H9 (cell line): ENCODE measurements around the gene B3GALNT2. TPM values are rescaled to one million over a fixed set of nuclear protein-coding genes. Genes with fewer than 3 reads are reported as not detected.

Source experiments
- DNase-seq: peaks from one replicate; pipeline ENCODE4 v3.0.0-alpha.2; 2017
- H2AFZ ChIP-seq: one replicate; pipeline ENCODE4 v1.6.1; 2013; ENCODE audit warnings: mild to moderate bottlenecking, low read length, control low read depth, moderate library complexity
- H2AK5ac ChIP-seq: 2 replicates; pipeline ENCODE4 v1.6.1; 2013; ENCODE audit warnings: low read length, control low read depth, mixed read lengths; ENCODE audit not compliant: insufficient read length
- H2BK120ac ChIP-seq: one replicate; pipeline ENCODE4 v1.6.1; 2013; ENCODE audit warnings: low read depth, mild to moderate bottlenecking, low read length, control low read depth, inconsistent platforms; ENCODE audit not compliant: poor library complexity, severe bottlenecking
- H2BK12ac ChIP-seq: 2 replicates; pipeline ENCODE4 v1.6.1; 2013; ENCODE audit warnings: low read length, control low read depth, mixed read lengths, low read depth; ENCODE audit not compliant: insufficient read length
- H2BK15ac ChIP-seq: 2 replicates; pipeline ENCODE4 v1.6.1; 2013; ENCODE audit warnings: low read depth, low read length, control low read depth
- H2BK20ac ChIP-seq: one replicate; pipeline ENCODE4 v1.6.1; 2013; ENCODE audit warnings: low read depth, mild to moderate bottlenecking, low read length, control low read depth, inconsistent platforms; ENCODE audit not compliant: poor library complexity, severe bottlenecking
- H2BK5ac ChIP-seq: 2 replicates; pipeline ENCODE4 v1.6.1; 2013; ENCODE audit warnings: low read length, control low read depth, mixed read lengths; ENCODE audit not compliant: insufficient read length
- H3K14ac ChIP-seq: 2 replicates; pipeline ENCODE4 v1.6.1; 2013; ENCODE audit warnings: low read length, control low read depth; ENCODE audit not compliant: insufficient read depth
- H3K18ac ChIP-seq: 2 replicates; pipeline ENCODE4 v1.6.1; 2013; ENCODE audit warnings: low read depth, mild to moderate bottlenecking, mixed read lengths, low read length, control low read depth; ENCODE audit not compliant: insufficient read length
- H3K23ac ChIP-seq: 2 replicates; pipeline ENCODE4 v1.6.1; 2013; ENCODE audit warnings: low read length, control low read depth, mixed read lengths, low read depth; ENCODE audit not compliant: insufficient read length
- H3K23me2 ChIP-seq: 2 replicates; pipeline ENCODE4 v1.6.1; 2013; ENCODE audit warnings: low read depth, mild to moderate bottlenecking, mixed read lengths, low read length, control low read depth; ENCODE audit not compliant: insufficient read length, poor library complexity, severe bottlenecking
- H3K27ac ChIP-seq: 2 replicates; pipeline ENCODE4 v1.5.1; 2013; ENCODE audit warnings: low read length, control low read depth, mixed read lengths, low read depth; ENCODE audit not compliant: insufficient read length
- H3K27me3 ChIP-seq: 2 replicates; pipeline ENCODE4 v1.6.1; 2013; ENCODE audit warnings: low read length, control low read depth, inconsistent platforms; ENCODE audit not compliant: insufficient read depth
- H3K4ac ChIP-seq: 2 replicates; pipeline ENCODE4 v1.6.1; 2013; ENCODE audit warnings: low read depth, mild to moderate bottlenecking, control low read depth, inconsistent platforms, low read length, moderate library complexity
- H3K4me1 ChIP-seq: 2 replicates; pipeline ENCODE4 v1.6.1; 2013; ENCODE audit warnings: low read length, control low read depth, inconsistent platforms; ENCODE audit not compliant: insufficient read depth
- H3K4me2 ChIP-seq: 2 replicates; pipeline ENCODE4 v1.6.1; 2013; ENCODE audit warnings: low read length, control low read depth, mixed read lengths; ENCODE audit not compliant: insufficient read length, insufficient read depth
- H3K56ac ChIP-seq: 2 replicates; pipeline ENCODE4 v1.6.1; 2013; ENCODE audit warnings: low read depth, mild to moderate bottlenecking, mixed read lengths, low read length, control low read depth; ENCODE audit not compliant: insufficient read length
- H3K79me1 ChIP-seq: 2 replicates; pipeline ENCODE4 v1.6.1; 2013; ENCODE audit warnings: low read depth, mild to moderate bottlenecking, moderate library complexity, low read length, control low read depth, inconsistent platforms; ENCODE audit not compliant: insufficient read depth, poor library complexity, severe bottlenecking
- H3K79me2 ChIP-seq: 2 replicates; pipeline ENCODE4 v1.6.1; 2013; ENCODE audit warnings: low read length, control low read depth, inconsistent platforms; ENCODE audit not compliant: insufficient read depth
- H3K9ac ChIP-seq: 2 replicates; pipeline ENCODE4 v1.6.1; 2013; ENCODE audit warnings: low read length, control low read depth, mixed read lengths; ENCODE audit not compliant: insufficient read length; ENCODE audit errors: extremely low read depth
- H3K9me3 ChIP-seq: one replicate; pipeline ENCODE4 v1.6.1; 2013; ENCODE audit warnings: low read depth, low read length, inconsistent platforms; ENCODE audit not compliant: control insufficient read depth
- H3T11ph ChIP-seq: one replicate; pipeline ENCODE4 v1.6.1; 2013; ENCODE audit warnings: mild to moderate bottlenecking, low read length, control low read depth, inconsistent platforms
- H4K20me1 ChIP-seq: one replicate; pipeline ENCODE4 v1.6.1; 2013; ENCODE audit not compliant: control insufficient read depth, insufficient read length, insufficient read depth
- H4K5ac ChIP-seq: 2 replicates; pipeline ENCODE4 v1.6.1; 2013; ENCODE audit warnings: low read depth, mild to moderate bottlenecking, mixed read lengths, low read length, control low read depth; ENCODE audit not compliant: insufficient read length
- H4K8ac ChIP-seq: replicated peaks from 2 replicates; pipeline ENCODE4 v1.6.1; 2013; ENCODE audit warnings: low read length, control low read depth, mixed read lengths, low read depth; ENCODE audit not compliant: insufficient read length
- H4K91ac ChIP-seq: 2 replicates; pipeline ENCODE4 v1.6.1; 2013; ENCODE audit warnings: low read depth, mild to moderate bottlenecking, moderate library complexity, mixed read lengths, low read length, control low read depth; ENCODE audit not compliant: insufficient read length
- H3K27ac Mint-ChIP-seq, 3 experiments: 2 replicates in 2 of 3; 3 replicates in 1 of 3; pipeline ENCODE4 v1.8.0; 2020 to 2021; ENCODE audit warnings: mixed read lengths in 3 of 3, mild to moderate bottlenecking in 1 of 3, moderate library complexity in 1 of 3
- H3K27me3 Mint-ChIP-seq: 2 replicates; pipeline ENCODE4 v1.8.0; 2021; ENCODE audit warnings: low read depth, mild to moderate bottlenecking, moderate library complexity, mixed read lengths
- H3K36me3 Mint-ChIP-seq, 3 experiments: 2 replicates in 2 of 3; 3 replicates in 1 of 3; pipeline ENCODE4 v1.8.0; 2020 to 2021; ENCODE audit warnings: low read depth in 3 of 3, mixed read lengths in 3 of 3; ENCODE audit not compliant: insufficient read depth in 1 of 3
- H3K4me1 Mint-ChIP-seq, 2 experiments: 2 replicates each; pipeline ENCODE4 v1.8.0; 2020; ENCODE audit warnings: mixed read lengths in 2 of 2
- H3K4me3 Mint-ChIP-seq, 2 experiments: 2 replicates in 1 of 2; 3 replicates in 1 of 2; pipeline ENCODE4 v1.8.0; 2020 to 2021; ENCODE audit warnings: mild to moderate bottlenecking in 2 of 2, mixed read lengths in 2 of 2, moderate library complexity in 1 of 2
- H3K9me3 Mint-ChIP-seq, 2 experiments: 2 replicates in 1 of 2; 3 replicates in 1 of 2; pipeline ENCODE4 v1.8.0; 2020; ENCODE audit warnings: mild to moderate bottlenecking in 2 of 2, mixed read lengths in 2 of 2, moderate library complexity in 1 of 2
- WGBS: extraction: QIAGEN DNeasy Blood & Tissue Kit; methylation state at CpG from one replicate; pipeline ENCODE4 v1.1.7; 2013; ENCODE audit warnings: missing lambda C conversion rate, low lambda C conversion rate, mixed read lengths; ENCODE audit not compliant: insufficient read length; ENCODE audit errors: extremely low coverage; 5-methylcytosine and 5-hydroxymethylcytosine counted together
- total RNA-seq: library from RNA; stranded (reverse); gene quantifications from 2 replicates; pipeline ENCODE4 v1.2.1, GENCODE V29; 2021
- TF ChIP-seq, protein P1 (sequence below): fragments of 200-600 bp; sonication (generic); conservative IDR thresholded peaks from 3 replicates; pipeline ENCODE4 v1.8.0; 2021; ENCODE audit warnings: antibody characterized with exemption, mild to moderate bottlenecking

B3GALNT2 gene
- total RNA-seq, 1 experiment from 2014 or later, result 27.8 TPM

- no peak overlapping the region for H3K23ac ChIP-seq
- H3K14ac ChIP-seq, result no peak overlapping the region
- H4K20me1 ChIP-seq, result no peaks in the 10 kb centered on the region
- no peak overlapping the region for H3K56ac ChIP-seq
- H2BK15ac ChIP-seq, result no peak overlapping the region
- H3K4ac ChIP-seq, result no peak overlapping the region
- H2AK5ac ChIP-seq, result no peak overlapping the region
- H3K79me1 ChIP-seq, result no peaks in the 10 kb centered on the region
- H3K9me3 Mint-ChIP-seq, result no peaks in the 10 kb centered on the region
- no peak overlapping the region for H4K5ac ChIP-seq
- no peaks in the 10 kb centered on the region for H3K79me2 ChIP-seq
- H3K4me2 ChIP-seq, result no peak overlapping the region
- no peak overlapping the region for H3K18ac ChIP-seq
- no peak overlapping the region for H2BK120ac ChIP-seq
- no peaks in the 10 kb centered on the region for H3K23me2 ChIP-seq
- no peak overlapping the region for H2BK12ac ChIP-seq
- H2BK5ac ChIP-seq, result no peak overlapping the region
- H3K4me1 Mint-ChIP-seq, result no peaks in the 10 kb centered on the region
- peaks cover 13 to 37% (median 22%) of the 10 kb centered on the region in 3 experiments; a peak in 6 of 7 replicates for H3K36me3 Mint-ChIP-seq
- WGBS, result no CpG with 5 or more reads among the region's 1 CpG
- H2BK20ac ChIP-seq, result no peak overlapping the region
- no peaks in the 10 kb centered on the region for H3K27me3 Mint-ChIP-seq
- H3K9me3 ChIP-seq, result no peaks in the 10 kb centered on the region
- no peaks in the 10 kb centered on the region for H3K4me1 ChIP-seq
- no peak overlapping the region for H3K27ac Mint-ChIP-seq
- no peak overlapping the region for H3K9ac ChIP-seq
- no peak overlapping the region for H3K4me3 Mint-ChIP-seq
- H4K91ac ChIP-seq, result no peak overlapping the region
- no peak overlapping the region for H4K8ac ChIP-seq
- TF ChIP-seq, protein P1, sequence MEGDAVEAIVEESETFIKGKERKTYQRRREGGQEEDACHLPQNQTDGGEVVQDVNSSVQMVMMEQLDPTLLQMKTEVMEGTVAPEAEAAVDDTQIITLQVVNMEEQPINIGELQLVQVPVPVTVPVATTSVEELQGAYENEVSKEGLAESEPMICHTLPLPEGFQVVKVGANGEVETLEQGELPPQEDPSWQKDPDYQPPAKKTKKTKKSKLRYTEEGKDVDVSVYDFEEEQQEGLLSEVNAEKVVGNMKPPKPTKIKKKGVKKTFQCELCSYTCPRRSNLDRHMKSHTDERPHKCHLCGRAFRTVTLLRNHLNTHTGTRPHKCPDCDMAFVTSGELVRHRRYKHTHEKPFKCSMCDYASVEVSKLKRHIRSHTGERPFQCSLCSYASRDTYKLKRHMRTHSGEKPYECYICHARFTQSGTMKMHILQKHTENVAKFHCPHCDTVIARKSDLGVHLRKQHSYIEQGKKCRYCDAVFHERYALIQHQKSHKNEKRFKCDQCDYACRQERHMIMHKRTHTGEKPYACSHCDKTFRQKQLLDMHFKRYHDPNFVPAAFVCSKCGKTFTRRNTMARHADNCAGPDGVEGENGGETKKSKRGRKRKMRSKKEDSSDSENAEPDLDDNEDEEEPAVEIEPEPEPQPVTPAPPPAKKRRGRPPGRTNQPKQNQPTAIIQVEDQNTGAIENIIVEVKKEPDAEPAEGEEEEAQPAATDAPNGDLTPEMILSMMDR, result no peak
- no peak for DNase-seq
- no peak overlapping the region for H3K27ac ChIP-seq
- no peaks in the 10 kb centered on the region for H3K27me3 ChIP-seq
- no peak overlapping the region for H3T11ph ChIP-seq
- H2AFZ ChIP-seq, result no peak overlapping the region
These were observed 42.3 kb downstream of the B3GALNT2 start for GRCh38 chr1:235461954-235462353.
